H1 (cell line): ENCODE measurements around the gene PF4V1. TPM values are rescaled to one million over a fixed set of nuclear protein-coding genes. Genes with fewer than 3 reads are reported as not detected.

Experiments
- CTCF ChIA-PET: fragments of 300-600 bp; sonication (Branson Sonifier 250); formaldehyde crosslinking; loops from one replicate; lab custom pipeline; 2021; ENCODE audit not compliant: partially characterized antibody; lab: Charles Lee
- POLR2A ChIA-PET: fragments of 300-600 bp; sonication (Branson Sonifier 250); formaldehyde crosslinking; loops from one replicate; lab custom pipeline; 2021; ENCODE audit warnings: inconsistent platforms; ENCODE audit not compliant: partially characterized antibody; lab: Charles Lee
- DNase-seq, 2 experiments: peaks; one replicate each; pipeline versions ENCODE4 v3.0.0 to v3.0.0-alpha.2; 2010 to 2022; ENCODE audit warnings: low spot score in 2 of 2, low read depth in 1 of 2, mixed read lengths in 1 of 2
- FAIRE-seq: peaks from 2 replicates; lab custom pipeline; 2011; peaks lifted over from hg19 to GRCh38; lab: Jason Lieb, UNC
- H2AFZ ChIP-seq: 2 replicates; pipeline ENCODE4 v1.8.1; 2012; ENCODE audit warnings: low read length, inconsistent platforms
- H2AK5ac ChIP-seq: 2 replicates; pipeline ENCODE4 v1.6.1; 2013; ENCODE audit warnings: low read depth, low read length
- H2BK120ac ChIP-seq: replicated peaks from 2 replicates; pipeline ENCODE3; 2013; ENCODE audit warnings: low read depth, low read length, inconsistent platforms
- H2BK12ac ChIP-seq: 2 replicates; pipeline ENCODE4 v1.6.1; 2013; ENCODE audit warnings: low read depth, low read length
- H2BK15ac ChIP-seq: 2 replicates; pipeline ENCODE4 v1.6.1; 2013; ENCODE audit warnings: low read length
- H2BK20ac ChIP-seq: 2 replicates; pipeline ENCODE4 v1.6.1; 2013; ENCODE audit warnings: low read length
- H2BK5ac ChIP-seq: 2 replicates; pipeline ENCODE4 v1.6.1; 2013; ENCODE audit warnings: low read depth, low read length
- H3K14ac ChIP-seq: 2 replicates; pipeline ENCODE4 v1.6.1; 2013; ENCODE audit warnings: inconsistent platforms; ENCODE audit not compliant: insufficient read length
- H3K18ac ChIP-seq: 2 replicates; pipeline ENCODE4 v1.6.1; 2013; ENCODE audit warnings: low read length; ENCODE audit errors: extremely low read depth
- H3K23ac ChIP-seq: 2 replicates; pipeline ENCODE4 v1.6.1; 2013; ENCODE audit warnings: inconsistent platforms; ENCODE audit not compliant: insufficient read length
- H3K23me2 ChIP-seq: 2 replicates; pipeline ENCODE4 v1.6.1; 2013; ENCODE audit warnings: low read depth, low read length
- H3K27ac ChIP-seq: 2 replicates; pipeline ENCODE4 v1.6.1; 2011; ENCODE audit warnings: low read depth, low read length, inconsistent platforms
- H3K27me3 ChIP-seq, 4 experiments: replicated peaks in 1 of 4; 1 replicate in 1 of 4; 2 replicates in 3 of 4; pipeline versions ENCODE4 v1.6.1 to v1.8.1; 2011 to 2013; ENCODE audit warnings: low read length in 3 of 4, mild to moderate bottlenecking in 3 of 4, inconsistent platforms in 2 of 4, mixed read lengths in 2 of 4, moderate library complexity in 1 of 4; ENCODE audit not compliant: control insufficient read depth in 3 of 4, insufficient read depth in 3 of 4; ENCODE audit errors: extremely low read depth in 1 of 4
- H3K36me3 ChIP-seq, 4 experiments: 2 replicates each; pipeline versions ENCODE4 v1.6.1 to v1.8.1; 2011 to 2013; ENCODE audit warnings: mild to moderate bottlenecking in 4 of 4, low read length in 3 of 4, moderate library complexity in 2 of 4, control low read depth in 1 of 4, inconsistent platforms in 1 of 4; ENCODE audit not compliant: insufficient read depth in 4 of 4, control insufficient read depth in 2 of 4
- H3K4ac ChIP-seq: replicated peaks from 2 replicates; pipeline ENCODE3; 2013; ENCODE audit warnings: low read length, low read depth, mixed read lengths, inconsistent platforms; ENCODE audit not compliant: insufficient read length
- H3K4me1 ChIP-seq, 4 experiments: replicated peaks in 1 of 4; 1 replicate in 1 of 4; 2 replicates in 3 of 4; pipeline versions ENCODE4 v1.6.1 to v1.8.1; 2011 to 2013; ENCODE audit warnings: low read length in 3 of 4, inconsistent platforms in 2 of 4, mixed read lengths in 1 of 4; ENCODE audit not compliant: insufficient read depth in 4 of 4, control insufficient read depth in 3 of 4
- H3K4me2 ChIP-seq, 2 experiments: 2 replicates each; pipeline versions ENCODE4 v1.6.1 to v1.8.1; 2011 to 2013; ENCODE audit warnings: low read depth in 2 of 2, low read length in 2 of 2, control low read depth in 1 of 2, inconsistent platforms in 1 of 2, mild to moderate bottlenecking in 1 of 2; ENCODE audit not compliant: insufficient read depth in 1 of 2
- H3K4me3 ChIP-seq, 4 experiments: fragments of 200-600, 300-600 bp in 1 of 4; sonication (generic), shearing (Covaris generic), sonication (Bioruptor Twin) in 1 of 4; 2 replicates each; pipeline versions ENCODE4 v1.5.1 to v1.8.1; 2011 to 2016; ENCODE audit warnings: low read length in 4 of 4, low read depth in 3 of 4, control low read depth in 2 of 4, inconsistent platforms in 2 of 4, mild to moderate bottlenecking in 2 of 4, mixed read lengths in 1 of 4, moderate library complexity in 1 of 4; ENCODE audit not compliant: insufficient read depth in 2 of 4; ENCODE audit errors: extremely low read depth in 1 of 4
- H3K56ac ChIP-seq: replicated peaks from 2 replicates; pipeline ENCODE3; 2013; ENCODE audit warnings: low read depth, mild to moderate bottlenecking, mixed read lengths, low read length, inconsistent platforms; ENCODE audit not compliant: insufficient read length
- H3K79me1 ChIP-seq: 2 replicates; pipeline ENCODE4 v1.6.1; 2013; ENCODE audit warnings: low read depth, low read length, control low read depth
- H3K79me2 ChIP-seq, 2 experiments: 2 replicates each; pipeline versions ENCODE4 v1.6.1 to v1.8.1; 2012 to 2013; ENCODE audit warnings: low read length in 2 of 2, mild to moderate bottlenecking in 2 of 2, inconsistent platforms in 1 of 2; ENCODE audit not compliant: insufficient read depth in 2 of 2, control insufficient read depth in 1 of 2
- H3K9ac ChIP-seq, 4 experiments: replicated peaks in 1 of 4; 1 replicate in 1 of 4; 2 replicates in 3 of 4; pipeline versions ENCODE4 v1.6.1 to v1.8.1; 2011 to 2013; ENCODE audit warnings: low read depth in 3 of 4, low read length in 3 of 4, control low read depth in 2 of 4, mild to moderate bottlenecking in 2 of 4, moderate library complexity in 2 of 4, inconsistent platforms in 1 of 4; ENCODE audit errors: extremely low read depth in 1 of 4
- H3K9me3 ChIP-seq, 2 experiments: 2 replicates each; pipeline versions ENCODE4 v1.6.1 to v1.8.1; 2012 to 2013; ENCODE audit warnings: mild to moderate bottlenecking in 2 of 2, moderate library complexity in 2 of 2, control low read depth in 1 of 2, inconsistent platforms in 1 of 2, low read depth in 1 of 2, low read length in 1 of 2, mixed read lengths in 1 of 2; ENCODE audit not compliant: insufficient read depth in 2 of 2
- H4K20me1 ChIP-seq, 2 experiments: replicated peaks in 1 of 2; 2 replicates each; pipeline versions ENCODE3 to v1.8.1; 2011 to 2013; ENCODE audit warnings: inconsistent platforms in 2 of 2, low read length in 2 of 2, mild to moderate bottlenecking in 1 of 2; ENCODE audit not compliant: insufficient read depth in 2 of 2, control insufficient read depth in 1 of 2
- H4K5ac ChIP-seq: 2 replicates; pipeline ENCODE4 v1.6.1; 2013; ENCODE audit warnings: low read length, low read depth, mixed read lengths, inconsistent platforms; ENCODE audit not compliant: insufficient read length
- H4K8ac ChIP-seq: 2 replicates; pipeline ENCODE4 v1.8.0; 2013; ENCODE audit warnings: mild to moderate bottlenecking, moderate library complexity, low read length, inconsistent platforms; ENCODE audit not compliant: insufficient read depth; ENCODE audit errors: extremely low read depth
- H4K91ac ChIP-seq: replicated peaks from 2 replicates; pipeline ENCODE3; 2013; ENCODE audit warnings: low read length, mixed read lengths, inconsistent platforms; ENCODE audit not compliant: insufficient read length
- BACH1 ChIP-seq: IDR thresholded peaks from 2 replicates; pipeline ENCODE4 v1.6.1; 2012; ENCODE audit warnings: low read length, improper control_type of control experiment
- CHD1 ChIP-seq: IDR thresholded peaks from 2 replicates; pipeline ENCODE4 v1.6.1; 2012; ENCODE audit warnings: low read depth, low read length, improper control_type of control experiment
- CREB1 ChIP-seq: IDR thresholded peaks from 2 replicates; pipeline ENCODE4 v1.6.1; 2012; ENCODE audit warnings: inconsistent platforms
- EP300 ChIP-seq, 2 experiments: IDR thresholded peaks; 1 replicate in 1 of 2; 2 replicates in 1 of 2; pipeline ENCODE4 v1.6.1; 2011 to 2012; ENCODE audit warnings: low read depth in 2 of 2, low read length in 2 of 2, mild to moderate bottlenecking in 2 of 2, borderline replicate concordance in 1 of 2, inconsistent platforms in 1 of 2, moderate library complexity in 1 of 2
- KDM1A ChIP-seq: fragments of 200-600, 300-600 bp; sonication (generic); IDR thresholded peaks from 2 replicates; pipeline ENCODE4 v1.7.1; 2016; ENCODE audit warnings: mild to moderate bottlenecking, low read length, borderline replicate concordance
- SIN3A ChIP-seq, 2 experiments: IDR thresholded peaks in 1 of 2; conservative IDR thresholded peaks in 1 of 2; 2 replicates each; pipeline ENCODE4 v1.6.1; 2011 to 2012; ENCODE audit warnings: low read length in 2 of 2, improper control_type of control experiment in 1 of 2, low read depth in 1 of 2, mild to moderate bottlenecking in 1 of 2
- SIRT6 ChIP-seq: IDR thresholded peaks from one replicate; pipeline ENCODE4 v1.7.1; 2012; ENCODE audit warnings: low read length, inconsistent platforms
- SUZ12 ChIP-seq: fragments of 200-600 bp; sonication (generic); IDR thresholded peaks from 2 replicates; pipeline ENCODE4 v1.6.1; 2012; ENCODE audit warnings: mild to moderate bottlenecking, inconsistent platforms, low read length, moderate library complexity, mixed read lengths
- TCF12 ChIP-seq: IDR thresholded peaks from 2 replicates; pipeline ENCODE4 v1.6.1; 2011; ENCODE audit warnings: low read depth, mild to moderate bottlenecking, low read length
- YY1 ChIP-seq: IDR thresholded peaks from 2 replicates; pipeline ENCODE4 v1.6.1; 2011; ENCODE audit warnings: low read depth, mild to moderate bottlenecking, low read length
- ZNF274 ChIP-seq: IDR thresholded peaks from 2 replicates; pipeline ENCODE4 v1.7.0; 2012; ENCODE audit warnings: low read length, borderline replicate concordance; ENCODE audit errors: extremely low read depth
- WGBS, 2 experiments: shearing (Covaris generic) in 1 of 2; methylation state at CpG; one replicate each; pipeline versions ENCODE4 v1.1.6 to v1.1.7; 2013 to 2015; ENCODE audit warnings: low lambda C conversion rate in 2 of 2, mixed read lengths in 2 of 2, inconsistent platforms in 1 of 2, low coverage in 1 of 2, missing lambda C conversion rate in 1 of 2; ENCODE audit not compliant: insufficient replicate concordance in 2 of 2, insufficient coverage in 1 of 2, insufficient read length in 1 of 2; ENCODE audit errors: extremely low coverage in 1 of 2, missing lambda C conversion rate in 1 of 2; 5-methylcytosine and 5-hydroxymethylcytosine counted together
- polyA plus RNA-seq, 7 experiments: library from polyadenylated mRNA; depleted of rRNA in 3 of 7; stranded (reverse) in 5 of 7; unstranded in 2 of 7; fragments of >200 nt in 5 of 7; fragments of 200-250 nt in 2 of 7; gene quantifications; 1 replicate in 5 of 7; 2 replicates in 1 of 7; 4 replicates in 1 of 7; pipeline versions ENCODE4 v1.2.1 to v1.2.3, GENCODE V29; 2011 to 2013; ENCODE audit warnings: missing spikeins in 2 of 7, mixed read lengths in 2 of 7
- total RNA-seq: library from RNA; stranded (reverse); fragmentation: NEBNext Ultra II Directional; extraction: Animal tissue kit (Norgen Biotek cat#: 25700); gene quantifications from 2 replicates; pipeline ENCODE4 v1.2.1, GENCODE V29; 2021
- TF ChIP-seq, protein P1 (sequence below): IDR thresholded peaks from 2 replicates; pipeline ENCODE4 v1.6.1; 2012; ENCODE audit warnings: inconsistent platforms

PF4V1 gene
- total and polyA plus RNA-seq, 2 of the 8 experiments (the other 6 are each of a cell fraction or from before 2014, with no cell fraction given), result not detected

DNA sequence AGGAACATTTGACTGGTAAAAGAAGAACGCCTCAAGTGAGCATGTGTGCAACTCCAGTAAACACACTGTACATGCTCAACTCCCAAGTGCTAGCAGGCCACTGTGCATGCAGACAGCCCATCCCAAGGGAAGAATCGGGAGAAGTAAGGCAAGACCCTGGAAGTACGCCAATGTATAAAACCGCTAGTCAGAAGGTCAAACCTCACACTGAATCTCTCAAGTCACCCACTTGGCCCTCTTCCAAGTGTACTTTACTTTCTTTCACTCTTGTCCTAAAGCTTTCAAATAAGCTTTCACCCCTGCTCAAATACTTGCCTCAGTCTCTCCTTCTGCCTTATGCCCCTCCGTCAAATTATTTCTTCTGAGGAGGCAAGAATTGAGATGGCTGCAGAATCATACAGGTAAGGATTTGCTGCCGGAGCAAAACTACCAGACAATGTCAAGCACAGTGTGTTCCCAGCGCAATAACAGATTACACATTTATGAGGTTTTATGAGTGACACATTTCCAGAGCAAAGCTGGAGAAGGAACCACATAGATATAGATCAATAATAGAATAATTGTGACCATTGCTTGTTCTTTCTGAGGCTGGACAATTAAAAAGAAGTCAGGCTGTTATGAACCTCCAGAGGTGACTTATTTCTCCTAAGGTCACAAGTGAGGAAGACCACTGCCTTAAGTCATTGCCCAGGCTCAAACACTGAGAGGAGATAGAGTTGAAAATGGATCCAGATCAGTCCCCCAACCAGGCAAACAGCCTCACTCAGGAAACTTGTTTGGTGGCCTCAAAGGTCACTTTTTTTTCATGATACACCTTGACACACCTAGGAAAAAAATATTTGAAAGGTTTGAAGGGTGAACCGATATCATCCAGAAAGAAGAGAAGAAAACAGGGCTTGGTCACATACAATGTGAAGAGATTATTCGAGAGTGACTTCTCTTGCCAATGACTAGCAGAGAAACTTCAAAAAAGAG is 42.4 kb downstream of the PF4V1 start:
- Histone ChIP-seq H3K4me1 (no peaks in the 10 kb centered on the region), H3K9ac (no peak overlapping the region)
- TF ChIP-seq CHD1 (no peak), SIN3A (conservative IDR thresholded peaks at IDR 0.05 in 1 of 2, IDR thresholded peaks at IDR 0.05 in 1 of 2; ENCODE audit: low read depth in 1 of 2, low read length in 2 of 2) (no peak), SUZ12 (no peak), SIRT6 (no peak), KDM1A (no peak), EP300 (IDR thresholded peaks at IDR 0.05; ENCODE audit: borderline replicate concordance in 1 of 2, low read depth in 2 of 2, low read length in 2 of 2) (no peak), CREB1 (no peak), BACH1 (no peak), ZNF274 (no peak), YY1 (no peak), TCF12 (no peak)
- TF ChIP-seq, protein P1, sequence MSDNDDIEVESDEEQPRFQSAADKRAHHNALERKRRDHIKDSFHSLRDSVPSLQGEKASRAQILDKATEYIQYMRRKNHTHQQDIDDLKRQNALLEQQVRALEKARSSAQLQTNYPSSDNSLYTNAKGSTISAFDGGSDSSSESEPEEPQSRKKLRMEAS, result no peak

More for the DNA sequence above, 42.4 kb downstream of the PF4V1 start:
- Histone ChIP-seq H4K20me1 (no peaks in the 10 kb centered on the region), H2BK15ac (no peak overlapping the region), H3K79me2 (no peaks in the 10 kb centered on the region), H2BK20ac (no peak overlapping the region), H3K56ac (no peak overlapping the region), H3K23ac (no peak overlapping the region), H3K4me3 (no peak overlapping the region), H2BK5ac (no peak overlapping the region), H4K91ac (no peak overlapping the region), H2AK5ac (no peak overlapping the region), H2BK120ac (no peak overlapping the region), H3K27ac (no peak overlapping the region), H4K5ac (no peak overlapping the region), H3K9me3 (no peaks in the 10 kb centered on the region), H3K18ac (no peak overlapping the region), H3K14ac (no peak overlapping the region), H3K27me3 (no peaks in the 10 kb centered on the region; a peak in 1 of 7 replicates), H2BK12ac (no peak overlapping the region), H3K4me2 (no peak overlapping the region), H4K8ac (no peak overlapping the region), H3K23me2 (no peaks in the 10 kb centered on the region), H3K79me1 (no peaks in the 10 kb centered on the region), H3K4ac (no peak overlapping the region), H2AFZ (no peak overlapping the region), H3K36me3 (no peaks in the 10 kb centered on the region)
- CTCF ChIA-PET, result interaction anchor here (0.9 to 1.5 kb wide), 2 partner anchors 9 to 15 kb away, joined by 3 to 5 read pairs; no protein-coding TSS in a partner anchor
- FAIRE-seq (no peak), DNase-seq (no peak)
- 84% methylated on average over 9 of the region's 9 CpGs; no CpG with 5 or more reads in 1 of the 2 experiments for WGBS, 2 experiments
- POLR2A ChIA-PET, result no interaction called here
